Panc1 (cell line): ENCODE data around the gene LSMEM2. TPM values are rescaled to one million over a fixed set of nuclear protein-coding genes. Genes with fewer than 3 reads are reported as not detected.

Experiments used
- ATAC-seq: fragments of 200-7000 bp; cut with Tn5 transposase; 2 replicates; pipeline ENCODE4 v1.9.1; 2020; ENCODE audit warnings: mild to moderate bottlenecking, moderate library complexity
- BruUV-seq: library from RNA; stranded (reverse); fragments of 400-500 nt; replicated peaks from 2 replicates; lab custom pipeline; 2021; lab: Mats Ljungman, UMichigan
- CTCF ChIA-PET: fragments of 300-600 bp; sonication (Branson Sonifier 250); formaldehyde crosslinking; loops from one replicate; lab custom pipeline; 2022; ENCODE audit warnings: antibody characterized with exemption; lab: Charles Lee
- POLR2A ChIA-PET: fragments of 300-600 bp; sonication (Branson Sonifier 250); formaldehyde crosslinking; loops from one replicate; lab custom pipeline; 2022; ENCODE audit warnings: antibody characterized with exemption; lab: Charles Lee
- DNase-seq: peaks from one replicate; pipeline ENCODE4 v3.0.0-alpha.2; 2010; ENCODE audit warnings: low read depth, low spot score
- H3K27ac ChIP-seq: 2 replicates; pipeline ENCODE4 v1.5.1; 2011; ENCODE audit warnings: mild to moderate bottlenecking, low read length, inconsistent platforms
- H3K27me3 ChIP-seq: fragments of 200-500 bp; sonication (Bioruptor generic); 2 replicates; pipeline ENCODE4 v1.6.0; 2014; ENCODE audit warnings: low read length, inconsistent platforms; ENCODE audit not compliant: control insufficient read depth, insufficient read depth
- H3K36me3 ChIP-seq: fragments of 200-500 bp; sonication (Bioruptor generic); 2 replicates; pipeline ENCODE4 v1.5.1; 2014; ENCODE audit warnings: inconsistent platforms, mild to moderate bottlenecking, low read length, moderate library complexity; ENCODE audit not compliant: control insufficient read depth, insufficient read depth
- H3K4me1 ChIP-seq: 2 replicates; pipeline ENCODE4 v1.5.1; 2011; ENCODE audit warnings: inconsistent platforms, mild to moderate bottlenecking, low read length, moderate library complexity; ENCODE audit not compliant: control insufficient read depth, insufficient read depth
- H3K4me3 ChIP-seq, 2 experiments: 2 replicates each; pipeline ENCODE4 v1.5.1; 2011 to 2012; ENCODE audit warnings: low read depth in 2 of 2, low read length in 2 of 2, mild to moderate bottlenecking in 2 of 2, inconsistent platforms in 1 of 2, moderate library complexity in 1 of 2
- H3K9me3 ChIP-seq: fragments of 200-500 bp; sonication (Bioruptor generic); 2 replicates; pipeline ENCODE4 v1.5.1; 2014; ENCODE audit warnings: low read depth, mild to moderate bottlenecking, inconsistent platforms, low read length, moderate library complexity; ENCODE audit not compliant: control insufficient read depth, insufficient read depth
- POLR2AphosphoS5 ChIP-seq: IDR thresholded peaks from 2 replicates; pipeline ENCODE4 v1.6.1; 2012; ENCODE audit warnings: mild to moderate bottlenecking, low read depth, low read length, moderate library complexity
- SIN3A ChIP-seq: IDR thresholded peaks from 2 replicates; pipeline ENCODE4 v1.6.1; 2012; ENCODE audit warnings: low read depth, mild to moderate bottlenecking, low read length, moderate library complexity, borderline replicate concordance; ENCODE audit not compliant: insufficient read depth
- TCF7L2 ChIP-seq: IDR thresholded peaks from 2 replicates; pipeline ENCODE4 v1.6.1; 2011; ENCODE audit warnings: mild to moderate bottlenecking, low read depth, low read length, inconsistent platforms
- in situ Hi-C: cut with HindIII; loops from 2 replicates; pipeline ENCODE4 v1.10.0; 2016; ENCODE audit warnings: low sequenced_read_pairs, low pct_unique_long_range_greater_than_20kb
- intact Hi-C: fragments of 100-400 bp; cut with micrococcal nuclease; formaldehyde crosslinking; loops from one replicate; pipeline ENCODE4 v1.10.0; 2022; ENCODE audit not compliant: unreplicated experiment
- total RNA-seq: library from RNA; stranded (reverse); gene quantifications from one replicate; pipeline ENCODE4 v1.2.1, GENCODE V29; 2021; ENCODE audit not compliant: unreplicated experiment
- TF ChIP-seq, protein P1 (sequence below), 2 experiments: IDR thresholded peaks; 2 replicates each; pipeline ENCODE4 v1.6.1; 2011 to 2012; ENCODE audit warnings: low read depth in 2 of 2, control low read depth in 1 of 2, low read length in 1 of 2, mild to moderate bottlenecking in 1 of 2, moderate library complexity in 1 of 2; ENCODE audit not compliant: insufficient read depth in 1 of 2
- TF ChIP-seq, protein P2 (sequence below): fragments of 450-650 bp; IDR thresholded peaks from 2 replicates; pipeline ENCODE4 v1.5.1; 2017; ENCODE audit warnings: mild to moderate bottlenecking

Gene LSMEM2
- total RNA-seq, 1 experiment from 2014 or later, result not detected

GRCh38 chr3:50264383-50264963, 14.4 kb upstream of the LSMEM2 start:
- BruUV-seq, result no TSS peak
- H3K4me3 ChIP-seq, result no peak overlapping the region
- POLR2A ChIA-PET, result interaction anchor here (0.5 kb wide), 1 partner anchor 64 kb away, joined by 5 read pairs; no protein-coding TSS in a partner anchor
- H3K4me1 ChIP-seq, result peaks cover 10% of the 10 kb centered on the region
- no peaks in the 10 kb centered on the region for H3K36me3 ChIP-seq
- no peak for ATAC-seq
- CTCF ChIA-PET, result interaction anchor here (0.7 kb wide), 1 partner anchor 64 kb away, joined by 4 read pairs; no protein-coding TSS in a partner anchor
- no peaks in the 10 kb centered on the region for H3K27me3 ChIP-seq
- in situ Hi-C loops (no loop called here), intact Hi-C loops (loop anchor here (10.0 kb wide), 1 partner anchor 70 kb away; the partner anchor contains the start of gene GNAT1)
- no peak for DNase-seq
- H3K27ac ChIP-seq, result no peak overlapping the region
- TF ChIP-seq SIN3A (no peak), POLR2AphosphoS5 (no peak), TCF7L2 (no peak)
- TF ChIP-seq, protein P1, sequence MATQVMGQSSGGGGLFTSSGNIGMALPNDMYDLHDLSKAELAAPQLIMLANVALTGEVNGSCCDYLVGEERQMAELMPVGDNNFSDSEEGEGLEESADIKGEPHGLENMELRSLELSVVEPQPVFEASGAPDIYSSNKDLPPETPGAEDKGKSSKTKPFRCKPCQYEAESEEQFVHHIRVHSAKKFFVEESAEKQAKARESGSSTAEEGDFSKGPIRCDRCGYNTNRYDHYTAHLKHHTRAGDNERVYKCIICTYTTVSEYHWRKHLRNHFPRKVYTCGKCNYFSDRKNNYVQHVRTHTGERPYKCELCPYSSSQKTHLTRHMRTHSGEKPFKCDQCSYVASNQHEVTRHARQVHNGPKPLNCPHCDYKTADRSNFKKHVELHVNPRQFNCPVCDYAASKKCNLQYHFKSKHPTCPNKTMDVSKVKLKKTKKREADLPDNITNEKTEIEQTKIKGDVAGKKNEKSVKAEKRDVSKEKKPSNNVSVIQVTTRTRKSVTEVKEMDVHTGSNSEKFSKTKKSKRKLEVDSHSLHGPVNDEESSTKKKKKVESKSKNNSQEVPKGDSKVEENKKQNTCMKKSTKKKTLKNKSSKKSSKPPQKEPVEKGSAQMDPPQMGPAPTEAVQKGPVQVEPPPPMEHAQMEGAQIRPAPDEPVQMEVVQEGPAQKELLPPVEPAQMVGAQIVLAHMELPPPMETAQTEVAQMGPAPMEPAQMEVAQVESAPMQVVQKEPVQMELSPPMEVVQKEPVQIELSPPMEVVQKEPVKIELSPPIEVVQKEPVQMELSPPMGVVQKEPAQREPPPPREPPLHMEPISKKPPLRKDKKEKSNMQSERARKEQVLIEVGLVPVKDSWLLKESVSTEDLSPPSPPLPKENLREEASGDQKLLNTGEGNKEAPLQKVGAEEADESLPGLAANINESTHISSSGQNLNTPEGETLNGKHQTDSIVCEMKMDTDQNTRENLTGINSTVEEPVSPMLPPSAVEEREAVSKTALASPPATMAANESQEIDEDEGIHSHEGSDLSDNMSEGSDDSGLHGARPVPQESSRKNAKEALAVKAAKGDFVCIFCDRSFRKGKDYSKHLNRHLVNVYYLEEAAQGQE (IDR thresholded peaks at IDR 0.05; ENCODE audit: insufficient read depth in 1 of 2, low read depth in 2 of 2, low read length in 1 of 2), result no peak
- TF ChIP-seq, protein P2, sequence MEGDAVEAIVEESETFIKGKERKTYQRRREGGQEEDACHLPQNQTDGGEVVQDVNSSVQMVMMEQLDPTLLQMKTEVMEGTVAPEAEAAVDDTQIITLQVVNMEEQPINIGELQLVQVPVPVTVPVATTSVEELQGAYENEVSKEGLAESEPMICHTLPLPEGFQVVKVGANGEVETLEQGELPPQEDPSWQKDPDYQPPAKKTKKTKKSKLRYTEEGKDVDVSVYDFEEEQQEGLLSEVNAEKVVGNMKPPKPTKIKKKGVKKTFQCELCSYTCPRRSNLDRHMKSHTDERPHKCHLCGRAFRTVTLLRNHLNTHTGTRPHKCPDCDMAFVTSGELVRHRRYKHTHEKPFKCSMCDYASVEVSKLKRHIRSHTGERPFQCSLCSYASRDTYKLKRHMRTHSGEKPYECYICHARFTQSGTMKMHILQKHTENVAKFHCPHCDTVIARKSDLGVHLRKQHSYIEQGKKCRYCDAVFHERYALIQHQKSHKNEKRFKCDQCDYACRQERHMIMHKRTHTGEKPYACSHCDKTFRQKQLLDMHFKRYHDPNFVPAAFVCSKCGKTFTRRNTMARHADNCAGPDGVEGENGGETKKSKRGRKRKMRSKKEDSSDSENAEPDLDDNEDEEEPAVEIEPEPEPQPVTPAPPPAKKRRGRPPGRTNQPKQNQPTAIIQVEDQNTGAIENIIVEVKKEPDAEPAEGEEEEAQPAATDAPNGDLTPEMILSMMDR, result no peak
- H3K9me3 ChIP-seq, result no peaks in the 10 kb centered on the region

GRCh38 chr3:50264964-50265485, 13.9 kb upstream of the LSMEM2 start:
- no peak for ATAC-seq
- intact Hi-C loops, result loop anchor here (10.0 kb wide), 1 partner anchor 70 kb away; the partner anchor contains the start of gene GNAT1
- in situ Hi-C loops, result no loop called here
- Histone ChIP-seq H3K27ac (no peak overlapping the region), H3K4me1 (peaks cover 15% of the 10 kb centered on the region), H3K9me3 (no peaks in the 10 kb centered on the region), H3K36me3 (no peaks in the 10 kb centered on the region), H3K27me3 (no peaks in the 10 kb centered on the region), H3K4me3 (no peak overlapping the region)
- TF ChIP-seq, protein P2, result no peak
- TF ChIP-seq TCF7L2 (no peak), POLR2AphosphoS5 (no peak), SIN3A (no peak)
- TF ChIP-seq, protein P1 (IDR thresholded peaks at IDR 0.05; ENCODE audit: insufficient read depth in 1 of 2, low read depth in 2 of 2, low read length in 1 of 2), result no peak
- BruUV-seq, result no TSS peak
- CTCF ChIA-PET, result interaction anchor here (0.5 to 0.7 kb wide), 2 partner anchors 48 to 64 kb away, joined by 3 to 4 read pairs; no protein-coding TSS in a partner anchor
- no peak for DNase-seq
- POLR2A ChIA-PET, result no interaction called here
